Measurements from ENCODE around the gene ADAR.

DNA sequence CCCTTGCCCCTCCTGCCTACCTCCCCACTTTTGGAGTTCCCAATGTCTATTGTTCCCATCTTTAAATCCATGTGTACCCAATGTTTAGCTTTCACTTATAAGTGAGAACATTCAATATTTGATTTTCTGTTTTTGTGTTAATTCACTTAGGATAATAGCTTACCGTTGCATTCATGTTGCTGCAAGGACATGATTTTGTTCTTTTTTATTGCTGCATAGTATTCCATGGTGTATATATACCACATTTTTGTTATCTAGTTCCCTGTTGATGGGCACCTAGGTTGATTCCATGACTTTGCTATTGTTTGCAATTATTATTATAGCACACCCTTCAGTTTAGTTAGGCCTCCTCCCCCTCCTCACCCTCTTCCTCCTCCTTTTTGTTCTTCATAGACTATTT lies 33.5 kb upstream of the ADAR start:
- TF ChIP-seq POLR2A (IDR thresholded peaks at IDR 0.05) (no peak), EP300 (IDR thresholded peaks at IDR 0.05; ENCODE audit: low read depth) (no peak), POLR2AphosphoS5 (IDR thresholded peaks at IDR 0.05) (no peak)
- TF ChIP-seq, protein P1, sequence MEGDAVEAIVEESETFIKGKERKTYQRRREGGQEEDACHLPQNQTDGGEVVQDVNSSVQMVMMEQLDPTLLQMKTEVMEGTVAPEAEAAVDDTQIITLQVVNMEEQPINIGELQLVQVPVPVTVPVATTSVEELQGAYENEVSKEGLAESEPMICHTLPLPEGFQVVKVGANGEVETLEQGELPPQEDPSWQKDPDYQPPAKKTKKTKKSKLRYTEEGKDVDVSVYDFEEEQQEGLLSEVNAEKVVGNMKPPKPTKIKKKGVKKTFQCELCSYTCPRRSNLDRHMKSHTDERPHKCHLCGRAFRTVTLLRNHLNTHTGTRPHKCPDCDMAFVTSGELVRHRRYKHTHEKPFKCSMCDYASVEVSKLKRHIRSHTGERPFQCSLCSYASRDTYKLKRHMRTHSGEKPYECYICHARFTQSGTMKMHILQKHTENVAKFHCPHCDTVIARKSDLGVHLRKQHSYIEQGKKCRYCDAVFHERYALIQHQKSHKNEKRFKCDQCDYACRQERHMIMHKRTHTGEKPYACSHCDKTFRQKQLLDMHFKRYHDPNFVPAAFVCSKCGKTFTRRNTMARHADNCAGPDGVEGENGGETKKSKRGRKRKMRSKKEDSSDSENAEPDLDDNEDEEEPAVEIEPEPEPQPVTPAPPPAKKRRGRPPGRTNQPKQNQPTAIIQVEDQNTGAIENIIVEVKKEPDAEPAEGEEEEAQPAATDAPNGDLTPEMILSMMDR (IDR thresholded peaks at IDR 0.05), result no peak
